ENCODE measurements around the gene CPNE2.

Gene CPNE2

GRCh38 chr16:57175896-57176295 lies 83.5 kb downstream of the CPNE2 start:
- DNase-seq (ENCODE audit: low spot score): no peak
- no peak for TF ChIP-seq CTCF (IDR thresholded peaks at IDR 0.05; ENCODE audit: extremely low read depth, missing control alignments)

GRCh38 chr16:57178196-57178595 lies 85.8 kb downstream of the CPNE2 start:
- no peak for DNase-seq (ENCODE audit: low spot score)
- TF ChIP-seq CTCF (IDR thresholded peaks at IDR 0.05; ENCODE audit: extremely low read depth, missing control alignments): no peak

- no peak for TF ChIP-seq CTCF (IDR thresholded peaks at IDR 0.05; ENCODE audit: extremely low read depth, missing control alignments)
- DNase-seq (ENCODE audit: low spot score): no peak
Measured at GRCh38 chr16:57178793-57179212, 86.4 kb downstream of the CPNE2 start.

- TF ChIP-seq CTCF (IDR thresholded peaks at IDR 0.05; ENCODE audit: extremely low read depth, missing control alignments): no peak
- DNase-seq (ENCODE audit: low spot score): no peak
Measured at GRCh38 chr16:57179215-57179828, 86.9 kb downstream of the CPNE2 start.

- no peak for DNase-seq (ENCODE audit: low spot score)
Measured at GRCh38 chr16:57184113-57184512, 91.7 kb downstream of the CPNE2 start.

GRCh38 chr16:57184887-57185445 lies 92.6 kb downstream of the CPNE2 start:
- no peak for DNase-seq (ENCODE audit: low spot score)
- TF ChIP-seq CTCF (IDR thresholded peaks at IDR 0.05; ENCODE audit: extremely low read depth, missing control alignments): no peak

More at GRCh38 chr16:57184113-57184512, 91.7 kb downstream of the CPNE2 start:
- TF ChIP-seq CTCF (IDR thresholded peaks at IDR 0.05; ENCODE audit: extremely low read depth, missing control alignments): no peak

- DNase-seq (ENCODE audit: low spot score): peak; percentile 38
- no peak for TF ChIP-seq CTCF (IDR thresholded peaks at IDR 0.05; ENCODE audit: extremely low read depth, missing control alignments)
Measured at GRCh38 chr16:57185446-57185944, 93.1 kb downstream of the CPNE2 start.

Measured in GM20000 (cell line).